HG03460 (cell line): ENCODE data around the gene SH3RF3.

Experiments used
- ATAC-seq: cut with Tn5 transposase; IDR thresholded peaks from one replicate; pipeline ENCODE4 v1.9.1; 2021; ENCODE audit not compliant: unreplicated experiment

SH3RF3 gene

GRCh38 chr2:109330056-109330455 is 201.1 kb downstream of the SH3RF3 start:
- no peak for ATAC-seq

- ATAC-seq: no peak
Observed at GRCh38 chr2:109331081-109331480, 202.1 kb downstream of the SH3RF3 start.

- ATAC-seq: peak; percentile 60
Observed at GRCh38 chr2:109331896-109332848, 203.2 kb downstream of the SH3RF3 start.

- ATAC-seq: no peak
Observed at GRCh38 chr2:109332880-109333279, 203.9 kb downstream of the SH3RF3 start.

GRCh38 chr2:109333414-109334210 is 204.6 kb downstream of the SH3RF3 start:
- ATAC-seq: no peak

- no peak for ATAC-seq
Observed at GRCh38 chr2:109335631-109336176, 206.7 kb downstream of the SH3RF3 start.

GRCh38 chr2:109336296-109336695 is 207.3 kb downstream of the SH3RF3 start:
- no peak for ATAC-seq

- no peak for ATAC-seq
Observed at GRCh38 chr2:109337221-109337620, 208.2 kb downstream of the SH3RF3 start.

GRCh38 chr2:109339519-109339966 is 210.5 kb downstream of the SH3RF3 start:
- ATAC-seq: no peak

- ATAC-seq: no peak
Observed at GRCh38 chr2:109340381-109340780, 211.4 kb downstream of the SH3RF3 start.

- no peak for ATAC-seq
Observed at GRCh38 chr2:109341355-109342255, 212.6 kb downstream of the SH3RF3 start.

- ATAC-seq: no peak
Observed at GRCh38 chr2:109342256-109342850, 213.3 kb downstream of the SH3RF3 start.

GRCh38 chr2:109342930-109343329 is 213.9 kb downstream of the SH3RF3 start:
- ATAC-seq: no peak

GRCh38 chr2:109343460-109343859 is 214.5 kb downstream of the SH3RF3 start:
- no peak for ATAC-seq

- no peak for ATAC-seq
Observed at GRCh38 chr2:109344270-109344805, 215.3 kb downstream of the SH3RF3 start.

- ATAC-seq: no peak
Observed at GRCh38 chr2:109345091-109345490, 216.1 kb downstream of the SH3RF3 start.

- no peak for ATAC-seq
Observed at GRCh38 chr2:109345653-109346480, 216.9 kb downstream of the SH3RF3 start.

- ATAC-seq: no peak
Observed at GRCh38 chr2:109346601-109347228, 217.7 kb downstream of the SH3RF3 start.
